Neural progenitor cell (in vitro differentiated cells): Measurements from ENCODE around the gene C16orf86. TPM values are rescaled to one million over a fixed set of nuclear protein-coding genes. Genes with fewer than 3 reads are reported as not detected.

Experiments used
- DNase-seq: peaks from one replicate; pipeline ENCODE4 v3.0.0-alpha.2; 2016; ENCODE audit warnings: low spot score
- H2AFZ ChIP-seq: fragments of 200-600 bp; sonication (generic); replicated peaks from 2 replicates; pipeline ENCODE4 v1.6.1; 2016; ENCODE audit warnings: antibody characterized with exemption
- H3F3A ChIP-seq: fragments of 200-600 bp; sonication (generic); 2 replicates; pipeline ENCODE4 v1.6.1; 2016; ENCODE audit warnings: antibody characterized with exemption, low read depth
- H3K27ac ChIP-seq: fragments of 200-600 bp; sonication (generic); 2 replicates; pipeline ENCODE4 v1.5.1; 2016; ENCODE audit warnings: mild to moderate bottlenecking
- H3K27me3 ChIP-seq: fragments of 200-600 bp; sonication (generic); 2 replicates; pipeline ENCODE4 v1.6.1; 2016; ENCODE audit warnings: mild to moderate bottlenecking, moderate library complexity
- H3K36me3 ChIP-seq: fragments of 200-600 bp; sonication (generic); 2 replicates; pipeline ENCODE4 v1.5.1; 2016
- H3K4me1 ChIP-seq: fragments of 200-600 bp; sonication (generic); 2 replicates; pipeline ENCODE4 v1.6.1; 2016; ENCODE audit warnings: mixed run types
- H3K4me2 ChIP-seq: fragments of 200-600 bp; sonication (generic); 2 replicates; pipeline ENCODE4 v1.6.1; 2016
- H3K4me3 ChIP-seq: fragments of 200-600 bp; sonication (generic); 2 replicates; pipeline ENCODE4 v1.5.1; 2016
- H3K79me2 ChIP-seq: fragments of 200-600 bp; sonication (generic); 2 replicates; pipeline ENCODE4 v1.6.1; 2016; ENCODE audit warnings: low read depth
- H3K9ac ChIP-seq: fragments of 200-600 bp; sonication (generic); 2 replicates; pipeline ENCODE4 v1.6.1; 2016
- H3K9me3 ChIP-seq: fragments of 200-600 bp; sonication (generic); 2 replicates; pipeline ENCODE4 v1.5.1; 2016; ENCODE audit warnings: low read depth
- H4K20me1 ChIP-seq: fragments of 200-600 bp; sonication (generic); 2 replicates; pipeline ENCODE4 v1.6.1; 2016; ENCODE audit warnings: low read depth
- H3K27ac Mint-ChIP-seq: 3 replicates; pipeline ENCODE4 v1.8.0; 2021; ENCODE audit warnings: mixed read lengths
- H3K27me3 Mint-ChIP-seq: 2 replicates; pipeline ENCODE4 v1.8.0; 2022; ENCODE audit warnings: low read depth, mild to moderate bottlenecking, inconsistent platforms, moderate library complexity, mixed read lengths; ENCODE audit not compliant: insufficient read depth
- H3K36me3 Mint-ChIP-seq: 3 replicates; pipeline ENCODE4 v1.8.0; 2021; ENCODE audit warnings: mixed read lengths
- H3K4me1 Mint-ChIP-seq: 3 replicates; pipeline ENCODE4 v1.8.0; 2021; ENCODE audit warnings: mixed read lengths
- H3K4me3 Mint-ChIP-seq: 3 replicates; pipeline ENCODE4 v1.8.0; 2021; ENCODE audit warnings: mild to moderate bottlenecking, moderate library complexity, mixed read lengths
- H3K9me3 Mint-ChIP-seq: 3 replicates; pipeline ENCODE4 v1.8.0; 2020; ENCODE audit warnings: mixed read lengths
- CTCF ChIP-seq: fragments of 200-600 bp; sonication (generic); IDR thresholded peaks from 2 replicates; pipeline ENCODE4 v1.5.1; 2017; ENCODE audit warnings: antibody characterized with exemption, mild to moderate bottlenecking
- EZH2 ChIP-seq: fragments of 200-600 bp; sonication (generic); IDR thresholded peaks from 2 replicates; pipeline ENCODE4 v1.6.1; 2017; ENCODE audit warnings: antibody characterized with exemption, mild to moderate bottlenecking, moderate library complexity
- EZH2phosphoT487 ChIP-seq: fragments of 200-600 bp; sonication (generic); IDR thresholded peaks from 2 replicates; pipeline ENCODE4 v1.6.1; 2017; ENCODE audit warnings: antibody characterized with exemption
- total RNA-seq: library from RNA; depleted of rRNA; stranded (reverse); fragments of >200 nt; gene quantifications from 2 replicates; pipeline ENCODE4 v1.2.3, GENCODE V29; 2015; ENCODE audit warnings: low replicate concordance

C16orf86 gene
- total RNA-seq, 1 donor from 2014 or later = 0.24 TPM

DNA sequence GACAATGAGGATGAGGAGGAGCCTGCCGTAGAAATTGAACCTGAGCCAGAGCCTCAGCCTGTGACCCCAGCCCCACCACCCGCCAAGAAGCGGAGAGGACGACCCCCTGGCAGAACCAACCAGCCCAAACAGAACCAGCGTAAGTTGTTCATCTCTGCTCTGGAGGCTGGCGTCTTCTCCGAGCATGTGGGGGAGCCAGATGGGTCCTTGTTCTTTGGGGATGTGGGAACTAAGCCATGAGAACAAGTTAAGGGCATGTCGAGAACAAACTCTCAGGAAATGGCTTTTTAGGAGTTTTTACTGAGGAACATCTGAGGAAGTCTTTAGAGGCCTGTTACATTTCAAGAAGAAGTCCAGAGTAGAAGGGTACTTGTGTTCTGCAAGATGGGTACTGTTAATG is 29.9 kb upstream of the C16orf86 start:
- Histone ChIP-seq H4K20me1 (peaks cover 4% of the 10 kb centered on the region), H3K4me3 (no peak overlapping the region), H2AFZ (no peak overlapping the region), H3F3A (peaks cover 9% of the 10 kb centered on the region), H3K36me3 (no peaks in the 10 kb centered on the region), H3K9me3 (no peaks in the 10 kb centered on the region), H3K79me2 (no peaks in the 10 kb centered on the region), H3K4me2 (no peak overlapping the region), H3K9ac (no peak overlapping the region), H3K27me3 (no peaks in the 10 kb centered on the region), H3K4me1 (no peaks in the 10 kb centered on the region), H3K27ac (no peak overlapping the region)
- no peaks in the 10 kb centered on the region for H3K4me1 Mint-ChIP-seq
- DNase-seq = no peak
- TF ChIP-seq CTCF (no peak), EZH2 (no peak), EZH2phosphoT487 (no peak)
- H3K9me3 Mint-ChIP-seq = no peaks in the 10 kb centered on the region
- no peaks in the 10 kb centered on the region for H3K27me3 Mint-ChIP-seq
- H3K36me3 Mint-ChIP-seq = peaks cover 26% of the 10 kb centered on the region
- H3K27ac Mint-ChIP-seq = no peak overlapping the region
- no peak overlapping the region for H3K4me3 Mint-ChIP-seq

GRCh38 chr16:67637625-67638024 is 29.0 kb upstream of the C16orf86 start:
- no peak for DNase-seq
- no peak overlapping the region for H2AFZ ChIP-seq
- no peaks in the 10 kb centered on the region for H3K4me1 ChIP-seq
- H3K4me3 ChIP-seq = no peak overlapping the region
- no peak overlapping the region for H3K4me2 ChIP-seq
- H3F3A ChIP-seq = peaks cover 13% of the 10 kb centered on the region
- peaks cover 19% of the 10 kb centered on the region for H3K36me3 Mint-ChIP-seq
- H3K27me3 ChIP-seq = no peaks in the 10 kb centered on the region
- no peak overlapping the region for H3K9ac ChIP-seq
- no peak overlapping the region for H3K27ac Mint-ChIP-seq
- TF ChIP-seq EZH2phosphoT487 (no peak), EZH2 (no peak), CTCF (no peak)
- H3K9me3 ChIP-seq = no peaks in the 10 kb centered on the region
- no peak overlapping the region for H3K27ac ChIP-seq
- H3K27me3 Mint-ChIP-seq = no peaks in the 10 kb centered on the region
- H3K36me3 ChIP-seq = no peaks in the 10 kb centered on the region
- no peaks in the 10 kb centered on the region for H3K79me2 ChIP-seq
- peaks cover 4% of the 10 kb centered on the region for H4K20me1 ChIP-seq
- no peaks in the 10 kb centered on the region for H3K4me1 Mint-ChIP-seq
- H3K4me3 Mint-ChIP-seq = no peak overlapping the region
- H3K9me3 Mint-ChIP-seq = no peaks in the 10 kb centered on the region

DNA sequence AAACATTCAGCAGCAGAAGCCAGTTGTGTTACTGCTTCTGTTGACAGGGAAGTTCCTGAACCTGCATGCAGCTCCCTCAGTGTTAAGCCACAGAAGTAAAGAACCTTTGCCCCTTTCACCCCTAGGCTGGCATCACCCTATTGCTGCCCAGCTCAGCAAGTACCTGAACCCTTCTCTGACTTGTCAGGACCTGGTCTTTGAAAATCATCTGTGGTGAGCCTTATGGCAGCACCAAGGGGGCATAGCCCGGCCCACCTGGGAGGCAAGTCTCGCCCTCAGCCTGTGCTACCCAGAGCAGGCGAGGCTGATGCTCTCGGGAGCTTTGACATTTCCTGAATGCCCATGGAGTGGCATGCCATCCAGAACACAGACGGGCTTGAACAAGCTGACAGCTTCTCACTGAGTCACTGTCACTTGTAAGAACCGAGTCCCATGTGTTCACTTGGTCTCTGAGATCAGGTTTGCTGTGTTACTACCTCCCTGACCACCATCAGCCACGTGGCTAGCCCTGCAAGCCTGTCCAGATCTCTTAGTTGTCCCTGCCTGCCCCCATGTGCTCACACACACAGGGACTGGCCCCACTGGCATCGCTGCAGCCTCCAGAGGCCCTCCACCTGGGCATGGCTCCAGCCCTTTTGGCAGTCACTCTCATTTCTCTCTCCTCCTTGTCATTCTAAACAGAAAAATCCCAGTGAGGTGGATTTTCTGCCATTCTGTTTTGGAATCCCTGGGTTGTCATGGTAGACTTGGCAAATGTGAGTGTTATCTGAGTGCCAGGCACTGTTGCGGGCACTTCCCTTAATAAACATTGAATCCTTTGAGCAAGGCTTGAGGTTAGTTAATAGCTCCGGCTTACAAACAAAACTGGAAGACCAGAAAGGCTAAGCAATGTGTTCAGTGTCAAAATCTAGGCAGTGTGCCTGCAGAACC is 24.6 kb upstream of the C16orf86 start:
- no peak overlapping the region for H3K4me3 Mint-ChIP-seq
- peaks cover 24% of the 10 kb centered on the region for H3K27me3 ChIP-seq
- H3K4me1 Mint-ChIP-seq = no peaks in the 10 kb centered on the region
- no peak for DNase-seq
- no peak for TF ChIP-seq EZH2
- TF ChIP-seq EZH2phosphoT487 = no peak
- no peak for TF ChIP-seq CTCF
- peaks cover 3% of the 10 kb centered on the region for H3K27me3 Mint-ChIP-seq
- no peaks in the 10 kb centered on the region for H3K79me2 ChIP-seq
- H3K9me3 ChIP-seq = no peaks in the 10 kb centered on the region
- H3K4me2 ChIP-seq = no peak overlapping the region
- H3K36me3 Mint-ChIP-seq = peaks cover 9% of the 10 kb centered on the region
- H3K9ac ChIP-seq = no peak overlapping the region
- no peak overlapping the region for H3K4me3 ChIP-seq
- H3K27ac ChIP-seq = no peak overlapping the region
- H3K4me1 ChIP-seq = no peaks in the 10 kb centered on the region
- no peaks in the 10 kb centered on the region for H4K20me1 ChIP-seq
- H3K36me3 ChIP-seq = no peaks in the 10 kb centered on the region
- H3K9me3 Mint-ChIP-seq = no peaks in the 10 kb centered on the region
- peaks cover 13% of the 10 kb centered on the region for H3F3A ChIP-seq
- no peak overlapping the region for H3K27ac Mint-ChIP-seq
- H2AFZ ChIP-seq = no peak overlapping the region
